Fibroblast of the aortic adventitia (primary cell): ENCODE measurements around the gene GSS. TPM values are rescaled to one million over a fixed set of nuclear protein-coding genes. Genes with fewer than 3 reads are reported as not detected.

ENCODE experiments used
- DNase-seq: peaks from one replicate; pipeline ENCODE4 v3.0.0-alpha.2; 2010; ENCODE audit warnings: low read depth
- H3K4me3 ChIP-seq: 2 replicates; pipeline ENCODE4 v1.5.1; 2011; ENCODE audit warnings: low read depth, mild to moderate bottlenecking, control low read depth, low read length, moderate library complexity
- total RNA-seq: library from RNA; depleted of rRNA; stranded (reverse); fragments of >200 nt; gene quantifications from 2 replicates; pipeline ENCODE4 v1.2.3, GENCODE V29; 2012; ENCODE audit warnings: low replicate concordance
- TF ChIP-seq, protein P1 (sequence below): IDR thresholded peaks from 2 replicates; pipeline ENCODE4 v1.5.1; 2011; ENCODE audit warnings: mild to moderate bottlenecking, low read length, control low read depth, inconsistent platforms; ENCODE audit not compliant: insufficient read depth

GSS gene
- total RNA-seq = 47.8 and 57.8 TPM in 2 replicates

- TF ChIP-seq, protein P1, sequence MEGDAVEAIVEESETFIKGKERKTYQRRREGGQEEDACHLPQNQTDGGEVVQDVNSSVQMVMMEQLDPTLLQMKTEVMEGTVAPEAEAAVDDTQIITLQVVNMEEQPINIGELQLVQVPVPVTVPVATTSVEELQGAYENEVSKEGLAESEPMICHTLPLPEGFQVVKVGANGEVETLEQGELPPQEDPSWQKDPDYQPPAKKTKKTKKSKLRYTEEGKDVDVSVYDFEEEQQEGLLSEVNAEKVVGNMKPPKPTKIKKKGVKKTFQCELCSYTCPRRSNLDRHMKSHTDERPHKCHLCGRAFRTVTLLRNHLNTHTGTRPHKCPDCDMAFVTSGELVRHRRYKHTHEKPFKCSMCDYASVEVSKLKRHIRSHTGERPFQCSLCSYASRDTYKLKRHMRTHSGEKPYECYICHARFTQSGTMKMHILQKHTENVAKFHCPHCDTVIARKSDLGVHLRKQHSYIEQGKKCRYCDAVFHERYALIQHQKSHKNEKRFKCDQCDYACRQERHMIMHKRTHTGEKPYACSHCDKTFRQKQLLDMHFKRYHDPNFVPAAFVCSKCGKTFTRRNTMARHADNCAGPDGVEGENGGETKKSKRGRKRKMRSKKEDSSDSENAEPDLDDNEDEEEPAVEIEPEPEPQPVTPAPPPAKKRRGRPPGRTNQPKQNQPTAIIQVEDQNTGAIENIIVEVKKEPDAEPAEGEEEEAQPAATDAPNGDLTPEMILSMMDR = peak; percentile 58
- DNase-seq = peak; percentile 95
Measured at GRCh38 chr20:34955231-34956040, at the start of gene GSS, which contains the start of gene MYH7B. Gene GSS (minus strand): TSS chr20:34955806. CDS start chr20:34951852, 3,954 bp downstream. Gene MYH7B (plus strand): TSS chr20:34955868. CDS start chr20:34978006, 22,138 bp downstream.

DNA sequence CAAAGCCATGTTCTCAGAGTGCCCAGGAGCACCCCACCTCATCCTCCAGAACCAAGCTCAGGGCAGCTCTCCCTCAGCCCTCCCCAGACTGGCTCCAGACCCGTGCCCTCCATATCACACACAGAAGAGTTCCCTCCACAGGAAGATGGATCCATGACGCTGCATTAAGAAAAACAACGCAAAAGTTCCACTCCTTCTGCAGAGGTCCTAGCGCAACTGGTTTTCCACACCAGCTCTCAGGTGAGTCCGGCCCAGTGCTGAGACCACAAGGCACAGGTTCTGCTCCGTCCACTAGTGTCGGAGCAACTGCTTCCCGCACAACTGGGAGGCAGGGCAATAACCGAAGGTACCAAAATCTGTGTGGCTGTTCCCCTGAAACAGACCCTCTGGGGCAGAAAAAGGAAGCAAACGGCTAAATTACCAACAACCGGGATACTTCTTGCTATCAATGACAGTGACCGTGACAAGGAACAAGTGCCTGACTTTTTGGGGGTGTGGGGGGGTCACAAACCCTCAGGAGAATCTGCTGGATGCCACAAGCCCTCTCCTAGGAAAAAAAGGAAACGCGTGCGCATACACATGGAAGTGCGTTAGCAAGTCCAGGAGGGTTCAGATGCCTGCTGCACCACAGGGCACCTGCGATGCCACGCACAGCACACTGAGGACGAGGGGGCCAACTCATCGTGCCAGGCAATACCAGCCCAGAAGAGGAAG, 49.3 kb upstream of the GSS start:
- TF ChIP-seq, protein P1 = no peak
- no peak for DNase-seq
- H3K4me3 ChIP-seq = no peak overlapping the region

More at GRCh38 chr20:34955231-34956040, at the start of gene GSS, which contains the start of gene MYH7B:
- peak within 1 kb of the TSS; percentile 87 for H3K4me3 ChIP-seq

- no peak for DNase-seq
- H3K4me3 ChIP-seq = no peak overlapping the region
- TF ChIP-seq, protein P1 = no peak
Measured at GRCh38 chr20:35004051-35004725, 48.6 kb upstream of the GSS start.

DNA sequence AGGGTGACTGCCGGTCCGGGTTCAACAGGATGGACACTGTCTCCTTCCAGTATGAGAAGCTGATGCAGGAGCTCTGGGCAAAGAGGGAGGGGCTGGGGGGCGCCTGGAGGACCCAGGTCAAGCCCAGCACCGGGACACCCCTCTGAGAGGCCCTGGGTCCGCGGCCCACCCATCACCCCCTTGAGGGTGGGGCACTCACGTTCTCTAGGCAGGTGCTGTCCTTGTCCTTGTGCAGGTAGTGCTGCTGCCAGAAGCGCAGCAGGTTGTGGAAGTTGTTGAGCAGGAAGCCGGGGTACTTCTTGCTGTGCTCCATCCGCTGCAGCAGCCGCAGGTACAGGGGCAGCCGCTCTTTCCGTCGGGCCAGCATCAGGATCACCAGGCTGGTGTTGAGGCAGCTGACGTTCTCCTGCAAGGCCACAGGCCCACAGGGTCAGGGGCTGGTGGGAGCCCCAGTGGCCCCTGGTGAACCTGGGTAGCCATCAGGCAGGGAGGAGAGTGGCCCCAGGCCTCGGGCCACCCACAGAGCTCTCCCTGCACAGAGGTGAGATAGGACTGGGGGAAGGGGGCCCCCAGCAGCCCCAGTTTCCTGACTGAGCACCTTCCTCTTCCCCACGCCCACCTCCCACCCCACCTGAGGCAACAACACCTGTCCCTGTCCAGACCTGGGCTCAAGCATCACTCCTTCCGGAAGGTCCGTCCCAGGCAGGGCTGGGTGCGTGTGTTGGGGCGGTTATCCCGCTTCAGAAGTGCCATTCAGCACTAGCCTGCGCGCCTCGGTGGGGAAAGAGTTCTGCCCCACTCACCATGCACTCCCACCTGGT, 47.8 kb upstream of the GSS start:
- TF ChIP-seq, protein P1 = no peak
- H3K4me3 ChIP-seq = no peak overlapping the region
- no peak for DNase-seq

GRCh38 chr20:35002426-35003210, 47.0 kb upstream of the GSS start:
- no peak for DNase-seq
- TF ChIP-seq, protein P1 = no peak
- H3K4me3 ChIP-seq = no peak overlapping the region
